IMR-90 (cell line): ENCODE measurements around the gene PRDM12. TPM values are rescaled to one million over a fixed set of nuclear protein-coding genes. Genes with fewer than 3 reads are reported as not detected.

ENCODE experiments used
- ATAC-seq: fragments of 200-7000 bp; cut with Tn5 transposase; 2 replicates; pipeline ENCODE4 v1.9.1; 2020; ENCODE audit warnings: low read depth, mild to moderate bottlenecking, moderate library complexity
- BruUV-seq: library from RNA; stranded (reverse); fragments of 400-500 nt; replicated peaks from 2 replicates; lab custom pipeline; 2021; lab: Mats Ljungman, UMichigan
- CTCF ChIA-PET: fragments of 300-600 bp; formaldehyde crosslinking; extraction: SDS; loops from one replicate; lab custom pipeline; 2021; ENCODE audit warnings: antibody characterized with exemption; lab: Yijun Ruan, JAX
- POLR2A ChIA-PET: fragments of 300-600 bp; sonication (Branson Sonifier 250); formaldehyde crosslinking; loops from one replicate; lab custom pipeline; 2022; ENCODE audit warnings: antibody characterized with exemption; ENCODE audit not compliant: unreplicated experiment; lab: Charles Lee
- DNase-seq: peaks from one replicate; pipeline ENCODE4 v3.0.0; 2013
- H2AFZ ChIP-seq: replicated peaks from 2 replicates; pipeline ENCODE3; 2013; ENCODE audit warnings: low read length, mild to moderate bottlenecking; ENCODE audit not compliant: poor library complexity
- H2AK5ac ChIP-seq: 2 replicates; pipeline ENCODE4 v1.6.1; 2013; ENCODE audit warnings: low read depth, low read length, inconsistent platforms
- H2AK9ac ChIP-seq: replicated peaks from 2 replicates; pipeline ENCODE3; 2013; ENCODE audit warnings: mild to moderate bottlenecking, low read depth, low read length, moderate library complexity; ENCODE audit not compliant: poor library complexity
- H2BK120ac ChIP-seq: 2 replicates; pipeline ENCODE4 v1.6.1; 2013; ENCODE audit warnings: low read depth, low read length, inconsistent platforms
- H2BK15ac ChIP-seq: 3 replicates; pipeline ENCODE4 v1.6.1; 2013; ENCODE audit warnings: low read depth, low read length, inconsistent platforms
- H2BK20ac ChIP-seq: 2 replicates; pipeline ENCODE4 v1.6.1; 2013; ENCODE audit warnings: low read depth, mild to moderate bottlenecking, inconsistent platforms, low read length, moderate library complexity
- H2BK5ac ChIP-seq: 2 replicates; pipeline ENCODE4 v1.6.1; 2013; ENCODE audit warnings: mild to moderate bottlenecking, low read depth, low read length, inconsistent platforms; ENCODE audit not compliant: poor library complexity, severe bottlenecking
- H3K14ac ChIP-seq: replicated peaks from 2 replicates; pipeline ENCODE4 v1.6.1; 2013; ENCODE audit warnings: low read depth, low read length, inconsistent platforms
- H3K18ac ChIP-seq: 2 replicates; pipeline ENCODE4 v1.6.1; 2013; ENCODE audit warnings: low read depth, low read length, control low read depth
- H3K23ac ChIP-seq: 2 replicates; pipeline ENCODE4 v1.6.1; 2013; ENCODE audit warnings: low read depth, low read length, inconsistent platforms
- H3K27ac ChIP-seq: 2 replicates; pipeline ENCODE4 v1.5.1; 2013; ENCODE audit warnings: mild to moderate bottlenecking, control low read depth, low read length; ENCODE audit not compliant: insufficient read depth
- H3K27me3 ChIP-seq: 2 replicates; pipeline ENCODE4 v1.6.1; 2013; ENCODE audit warnings: low read length; ENCODE audit not compliant: control insufficient read depth, insufficient read depth
- H3K36me3 ChIP-seq: 2 replicates; pipeline ENCODE4 v1.6.1; 2013; ENCODE audit warnings: low read length, mixed read lengths; ENCODE audit not compliant: control insufficient read depth, insufficient read depth
- H3K4ac ChIP-seq: 2 replicates; pipeline ENCODE4 v1.6.1; 2013; ENCODE audit warnings: low read depth, low read length, inconsistent platforms
- H3K4me1 ChIP-seq: 2 replicates; pipeline ENCODE4 v1.6.1; 2013; ENCODE audit warnings: low read length, mixed read lengths; ENCODE audit not compliant: control insufficient read depth, insufficient read depth
- H3K4me2 ChIP-seq: 2 replicates; pipeline ENCODE4 v1.6.1; 2013; ENCODE audit warnings: low read depth, mild to moderate bottlenecking, control low read depth, low read length, moderate library complexity
- H3K4me3 ChIP-seq: 2 replicates; pipeline ENCODE4 v1.5.1; 2013; ENCODE audit warnings: low read depth, mild to moderate bottlenecking, control low read depth, low read length, moderate library complexity; ENCODE audit not compliant: insufficient read depth
- H3K56ac ChIP-seq: 2 replicates; pipeline ENCODE4 v1.6.1; 2013; ENCODE audit warnings: low read length, inconsistent platforms; ENCODE audit not compliant: insufficient read depth; ENCODE audit errors: extremely low read depth
- H3K79me1 ChIP-seq, 2 experiments: 2 replicates each; pipeline ENCODE4 v1.6.1; 2013; ENCODE audit warnings: low read length in 2 of 2, inconsistent platforms in 1 of 2, low read depth in 1 of 2
- H3K9ac ChIP-seq: 2 replicates; pipeline ENCODE4 v1.6.1; 2013; ENCODE audit warnings: low read depth, low read length, control low read depth
- H3K9me1 ChIP-seq: 2 replicates; pipeline ENCODE4 v1.6.1; 2013; ENCODE audit warnings: low read length, inconsistent platforms; ENCODE audit not compliant: insufficient read depth
- H3K9me3 ChIP-seq: 2 replicates; pipeline ENCODE4 v1.6.1; 2013; ENCODE audit warnings: low read length; ENCODE audit not compliant: control insufficient read depth, insufficient read depth
- H4K20me1 ChIP-seq: 2 replicates; pipeline ENCODE4 v1.6.1; 2013; ENCODE audit warnings: low read length, inconsistent platforms; ENCODE audit not compliant: insufficient read depth
- H4K5ac ChIP-seq: 2 replicates; pipeline ENCODE4 v1.6.1; 2013; ENCODE audit warnings: mild to moderate bottlenecking, low read depth, low read length, control low read depth
- H4K8ac ChIP-seq, 2 experiments: 2 replicates each; pipeline ENCODE4 v1.6.1; 2013; ENCODE audit warnings: low read depth in 2 of 2, low read length in 2 of 2, control low read depth in 1 of 2, inconsistent platforms in 1 of 2
- H4K91ac ChIP-seq: 2 replicates; pipeline ENCODE4 v1.6.1; 2013; ENCODE audit warnings: low read depth, low read length, inconsistent platforms; ENCODE audit not compliant: insufficient read depth
- CHD1 ChIP-seq: IDR thresholded peaks from 2 replicates; pipeline ENCODE4 v1.6.1; 2012; ENCODE audit warnings: low read depth, low read length, improper control_type of control experiment
- CTCF ChIP-seq: conservative IDR thresholded peaks from 2 replicates; pipeline ENCODE4 v1.5.1; 2012; ENCODE audit warnings: mild to moderate bottlenecking, low read depth, low read length, improper control_type of control experiment
- ELK1 ChIP-seq: fragments of 150-350 bp; IDR thresholded peaks from 2 replicates; pipeline ENCODE4 v1.6.1; 2016; ENCODE audit warnings: low read depth, mild to moderate bottlenecking, low read length, moderate library complexity, borderline replicate concordance
- FOS ChIP-seq: fragments of 150-350 bp; IDR thresholded peaks from 2 replicates; pipeline ENCODE4 v1.6.1; 2016; ENCODE audit warnings: low read depth, low read length
- MAFK ChIP-seq: IDR thresholded peaks from 2 replicates; pipeline ENCODE4 v1.6.1; 2012; ENCODE audit warnings: low read depth, low read length, improper control_type of control experiment
- MAZ ChIP-seq: IDR thresholded peaks from 2 replicates; pipeline ENCODE4 v1.6.1; 2012; ENCODE audit warnings: low read depth, mild to moderate bottlenecking, low read length, improper control_type of control experiment, moderate library complexity, borderline replicate concordance
- MXI1 ChIP-seq: IDR thresholded peaks from 2 replicates; pipeline ENCODE4 v1.6.1; 2012; ENCODE audit warnings: low read depth, mild to moderate bottlenecking, low read length, moderate library complexity, borderline replicate concordance
- POLR2A ChIP-seq: IDR thresholded peaks from 2 replicates; pipeline ENCODE4 v1.6.1; 2012; ENCODE audit warnings: mild to moderate bottlenecking, low read depth, low read length
- RAD21 ChIP-seq: IDR thresholded peaks from 2 replicates; pipeline ENCODE4 v1.6.1; 2012; ENCODE audit warnings: low read length, improper control_type of control experiment
- RCOR1 ChIP-seq: IDR thresholded peaks from 2 replicates; pipeline ENCODE4 v1.6.1; 2012; ENCODE audit warnings: mild to moderate bottlenecking, low read length, improper control_type of control experiment; ENCODE audit not compliant: insufficient replicate concordance
- RFX5 ChIP-seq: IDR thresholded peaks from 2 replicates; pipeline ENCODE4 v1.8.0; 2012; ENCODE audit warnings: low read depth, mild to moderate bottlenecking, low read length, moderate library complexity
- SMC3 ChIP-seq: fragments of 150-350 bp; IDR thresholded peaks from 2 replicates; pipeline ENCODE4 v1.6.1; 2016; ENCODE audit warnings: low read depth, mild to moderate bottlenecking, antibody characterized with exemption, low read length, moderate library complexity
- USF2 ChIP-seq: fragments of 150-350 bp; IDR thresholded peaks from 2 replicates; pipeline ENCODE4 v1.6.1; 2017; ENCODE audit warnings: mild to moderate bottlenecking, antibody characterized with exemption, low read length, low read depth
- WGBS, 2 experiments: methylation state at CpG; one replicate each; pipeline versions ENCODE4 v1.1.5 to v1.1.7; 2013; ENCODE audit warnings: missing lambda C conversion rate in 2 of 2; ENCODE audit not compliant: insufficient read length in 1 of 2; ENCODE audit errors: extremely low coverage in 2 of 2; 5-methylcytosine and 5-hydroxymethylcytosine counted together
- dilution Hi-C: fragments of 300-500 bp; cut with HindIII; formaldehyde crosslinking; loops from one replicate; pipeline ENCODE4 v1.14.3; 2018; ENCODE audit warnings: low sequenced_read_pairs; ENCODE audit not compliant: unreplicated experiment
- in situ Hi-C: fragments of 300-500 bp; cut with MboI; formaldehyde crosslinking; loops from 3 replicates; pipeline ENCODE4 v1.14.3; 2019; ENCODE audit warnings: low sequenced_read_pairs, inconsistent platforms, mixed read lengths
- intact Hi-C: fragments of 100-400 bp; cut with micrococcal nuclease; formaldehyde crosslinking; loops from 2 replicates; pipeline ENCODE4 v1.10.0; 2022
- polyA plus RNA-seq, 3 experiments: library from polyadenylated mRNA; depleted of rRNA; stranded (reverse); fragments of >200 nt; gene quantifications; 2 replicates each; pipeline ENCODE4 v1.2.3, GENCODE V29; 2012; ENCODE audit warnings: low replicate concordance in 1 of 3
- total RNA-seq: library from RNA; depleted of rRNA; stranded (reverse); fragments of >200 nt; gene quantifications from 2 replicates; pipeline ENCODE4 v1.2.3, GENCODE V29; 2012

PRDM12 gene
- total and polyA plus RNA-seq, 2 of the 4 experiments (the other 2 are of a cell fraction): not detected

- TF ChIP-seq RCOR1: no peak
- TF ChIP-seq SMC3: no peak
- no peak for TF ChIP-seq MAFK
- no peak for TF ChIP-seq POLR2A
- no peak for TF ChIP-seq MAZ
- TF ChIP-seq RFX5: no peak
- TF ChIP-seq CHD1: no peak
- TF ChIP-seq FOS: no peak
Observed at GRCh38 chr9:130694205-130694604, 29.8 kb downstream of the PRDM12 start (continued).

- H3K9ac ChIP-seq: no peak overlapping the region
- no peak overlapping the region for H3K18ac ChIP-seq
- H2BK120ac ChIP-seq: no peak overlapping the region
- intact Hi-C loops: no loop called here
- ATAC-seq (no peak), DNase-seq (no peak)
- no peak overlapping the region for H2AFZ ChIP-seq
- H3K4ac ChIP-seq: no peak overlapping the region
- in situ Hi-C loops: no loop called here
- H3K23ac ChIP-seq: no peak overlapping the region
- H2AK5ac ChIP-seq: no peak overlapping the region
- no peak overlapping the region for H4K8ac ChIP-seq
- H4K20me1 ChIP-seq: peaks cover 26% of the 10 kb centered on the region
- H2AK9ac ChIP-seq: no peak overlapping the region
- peaks cover 29% of the 10 kb centered on the region for H3K36me3 ChIP-seq
- no peak overlapping the region for H3K4me3 ChIP-seq
- H3K27ac ChIP-seq: no peak overlapping the region
- H2BK5ac ChIP-seq: no peak overlapping the region
- no peak overlapping the region for H3K14ac ChIP-seq
- no peak overlapping the region for H3K4me2 ChIP-seq
- no peak overlapping the region for H4K5ac ChIP-seq
- CTCF ChIA-PET: no interaction called here
- WGBS, 2 experiments: 100% methylated on average over 3 of the region's 4 CpGs; no CpG with 5 or more reads in 1 of the 2 experiments
- POLR2A ChIA-PET: interaction anchor here (0.6 kb wide), 1 partner anchor 87 kb away, joined by 3 read pairs; no protein-coding TSS in a partner anchor
- no peak overlapping the region for H2BK20ac ChIP-seq
- H2BK15ac ChIP-seq: no peak overlapping the region
- no peak overlapping the region for H3K56ac ChIP-seq
- peaks cover 8% of the 10 kb centered on the region for H3K4me1 ChIP-seq
- TF ChIP-seq SMC3 (no peak), RAD21 (no peak), POLR2A (no peak), RCOR1 (no peak), USF2 (no peak), ELK1 (no peak), MAFK (no peak), RFX5 (no peak), CTCF (no peak), MXI1 (no peak)
- dilution Hi-C loops: no loop called here
- no peak overlapping the region for H4K91ac ChIP-seq
- H3K79me1 ChIP-seq: peaks cover 24 to 58% of the 10 kb centered on the region in 2 experiments
- peaks cover 25% of the 10 kb centered on the region for H3K9me1 ChIP-seq
- H3K27me3 ChIP-seq: no peaks in the 10 kb centered on the region
- BruUV-seq: no TSS peak
- no peaks in the 10 kb centered on the region for H3K9me3 ChIP-seq
Observed at GRCh38 chr9:130696139-130696650, 31.8 kb downstream of the PRDM12 start.
